MG63 (cell line): Measurements from ENCODE around the gene CRIP3. TPM values are rescaled to one million over a fixed set of nuclear protein-coding genes. Genes with fewer than 3 reads are reported as not detected.
A peak's percentile ranks its signal among the peaks of the same experiment; 100 is the strongest.
"Not testable (repeated sequence)": the region's sequence is repeated elsewhere in the genome, so short reads cannot be mapped to it uniquely, and the experiment has no call there.

Experiments
- DNase-seq: peaks from one replicate; pipeline ENCODE4 v3.0.0-alpha.2; 2020
- H3K27me3 ChIP-seq: fragments of 250-450 bp; sonication (Bioruptor Pico); 2 replicates; pipeline ENCODE4 v1.5.1; 2020; ENCODE audit warnings: mild to moderate bottlenecking, moderate library complexity
- H3K36me3 ChIP-seq: fragments of 250-450 bp; sonication (Bioruptor Pico); 2 replicates; pipeline ENCODE4 v1.5.1; 2020; ENCODE audit warnings: mild to moderate bottlenecking, moderate library complexity
- H3K4me3 ChIP-seq: fragments of 250-450 bp; sonication (Bioruptor Pico); 2 replicates; pipeline ENCODE4 v1.5.1; 2020; ENCODE audit warnings: mild to moderate bottlenecking, moderate library complexity
- H3K9me3 ChIP-seq: fragments of 250-450 bp; sonication (Bioruptor Pico); 2 replicates; pipeline ENCODE4 v1.5.1; 2020; ENCODE audit warnings: mild to moderate bottlenecking, moderate library complexity
- total RNA-seq: library from RNA; depleted of rRNA; stranded (reverse); fragments of >200 nt; shearing (Covaris generic); gene quantifications from 2 replicates; pipeline ENCODE4 v1.2.3, GENCODE V29; 2014; ENCODE audit warnings: low replicate concordance

CRIP3 gene
- total RNA-seq, 1 experiment from 2014 or later: not detected

DNA sequence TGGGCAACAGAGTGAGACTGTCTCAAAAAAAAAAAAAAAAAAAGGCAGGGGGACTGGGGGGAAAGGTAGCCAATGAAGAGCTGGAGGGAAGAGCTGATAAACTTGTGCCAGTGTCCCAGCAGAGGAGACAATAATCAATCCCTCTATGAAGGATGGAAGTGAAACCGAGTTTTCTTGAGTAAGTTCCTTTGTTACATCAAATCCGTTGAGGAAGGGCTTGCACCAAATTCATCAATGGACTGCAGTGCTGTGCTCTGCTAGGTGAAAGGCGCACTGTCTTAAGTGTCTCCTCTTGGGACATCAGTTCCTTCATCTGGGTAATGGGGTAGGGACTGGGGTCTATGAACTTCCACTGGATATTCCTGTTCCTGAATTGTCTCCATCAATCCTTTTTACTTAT is 3.0 kb upstream of the CRIP3 start:
- DNase-seq: no peak
- Histone ChIP-seq H3K9me3 (no peaks in the 10 kb centered on the region), H3K36me3 (no peaks in the 10 kb centered on the region), H3K4me3 (no peak overlapping the region), H3K27me3 (no peaks in the 10 kb centered on the region)

DNA sequence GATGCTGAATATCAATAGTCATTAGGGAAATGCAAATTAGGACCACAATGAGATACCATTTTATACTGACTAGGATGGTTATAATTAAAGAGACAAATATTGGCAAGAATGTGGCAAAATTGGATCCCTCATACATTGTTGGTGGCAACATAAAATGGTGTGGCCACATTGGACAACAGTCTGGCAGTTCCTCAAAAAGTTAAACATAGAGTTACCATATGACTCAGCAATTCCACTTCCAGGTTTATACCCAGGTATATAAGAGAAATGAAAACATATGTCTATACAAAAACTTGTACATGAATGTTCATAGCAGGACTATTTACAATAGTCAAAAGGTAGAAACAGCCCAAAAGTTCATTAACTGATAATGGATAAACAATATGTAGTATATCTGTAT is 2.0 kb upstream of the CRIP3 start:
- DNase-seq: no peak
- no peak overlapping the region for H3K4me3 ChIP-seq
- no peaks in the 10 kb centered on the region for H3K27me3 ChIP-seq
- H3K9me3 ChIP-seq: no peaks in the 10 kb centered on the region
- no peaks in the 10 kb centered on the region for H3K36me3 ChIP-seq

DNA sequence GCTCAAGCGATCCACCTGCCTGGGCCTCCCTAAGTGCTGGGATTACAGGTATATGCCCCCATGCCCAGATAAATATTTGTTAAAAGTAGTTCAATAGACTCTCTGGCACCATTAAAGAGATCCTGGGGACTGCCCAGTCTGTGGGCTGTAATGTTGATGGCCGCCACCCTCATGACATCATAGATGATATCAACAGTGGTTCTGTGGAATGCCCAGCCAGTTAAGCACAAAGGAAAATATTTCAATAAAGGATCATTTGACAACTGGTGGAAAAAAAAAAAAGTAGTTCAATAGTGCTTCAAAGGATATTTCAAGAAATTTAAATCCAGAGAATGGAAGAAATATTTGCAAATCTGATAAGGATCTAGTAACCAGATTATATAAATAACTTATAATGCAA is 1.5 kb upstream of the CRIP3 start:
- DNase-seq: no peak
- Histone ChIP-seq H3K9me3 (no peaks in the 10 kb centered on the region), H3K36me3 (no peaks in the 10 kb centered on the region), H3K4me3 (no peak overlapping the region), H3K27me3 (no peaks in the 10 kb centered on the region)

DNA sequence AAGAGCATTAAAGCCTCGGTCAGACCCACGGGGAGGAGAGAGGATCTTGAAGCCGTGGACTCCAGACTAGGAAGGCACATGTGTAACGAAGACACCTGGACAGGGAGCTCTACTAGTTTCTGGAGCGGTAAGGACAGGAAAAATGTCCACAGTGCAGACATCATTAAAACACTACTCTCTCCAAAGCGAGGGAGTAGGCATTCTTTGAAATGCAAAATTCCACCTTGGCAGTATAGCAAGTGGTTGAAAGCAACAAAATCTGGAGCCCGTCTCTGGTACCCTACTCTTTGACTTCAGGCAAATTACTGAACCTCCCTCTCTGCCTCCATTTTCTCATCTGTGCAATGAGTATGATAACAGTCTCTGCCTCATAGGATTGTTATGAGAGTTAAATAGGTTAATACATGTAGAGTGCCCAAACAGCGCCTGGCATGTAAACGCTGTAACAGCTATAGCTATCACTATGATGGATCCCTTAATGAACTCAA is 408 bp upstream of the CRIP3 start:
- H3K4me3 ChIP-seq: no peak overlapping the region

DNA sequence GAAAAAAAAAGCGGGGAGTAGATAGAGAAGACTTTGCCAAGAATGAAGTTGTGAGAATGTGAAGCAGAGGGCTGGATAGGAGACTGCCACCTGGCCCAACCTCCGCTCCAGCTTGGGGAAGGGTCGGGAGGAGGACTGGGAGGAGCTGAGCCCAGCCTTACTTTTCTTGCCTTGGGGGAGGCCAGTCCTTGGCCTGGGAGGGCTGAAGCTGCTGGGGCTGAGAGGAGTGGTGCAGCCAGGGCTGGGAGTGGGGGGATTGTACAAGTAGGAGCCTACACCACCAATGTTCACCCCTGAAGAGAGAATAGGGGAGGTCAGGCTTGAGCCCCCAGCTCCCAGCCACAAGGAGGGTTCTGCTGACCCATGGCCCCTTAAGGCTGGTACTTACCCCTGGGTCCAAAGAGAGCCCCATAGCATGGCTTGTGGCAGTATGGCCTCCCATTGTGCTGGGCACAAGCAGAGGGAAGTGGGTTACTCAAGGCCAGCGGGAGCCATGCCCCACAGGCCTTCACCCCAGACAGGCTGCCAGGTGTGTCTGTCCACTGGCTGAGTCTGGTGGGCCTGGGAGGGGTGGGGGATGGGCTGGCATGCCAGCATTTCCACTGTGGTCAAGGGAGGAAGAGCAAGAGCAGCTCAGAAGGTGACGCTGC is 1.1 kb downstream of the CRIP3 start:
- Histone ChIP-seq H3K36me3 (no peaks in the 10 kb centered on the region), H3K4me3 (no peak overlapping the region), H3K9me3 (no peaks in the 10 kb centered on the region), H3K27me3 (no peaks in the 10 kb centered on the region)
- no peak for DNase-seq

More for the DNA sequence above, 408 bp upstream of the CRIP3 start:
- no peaks in the 10 kb centered on the region for H3K27me3 ChIP-seq
- no peaks in the 10 kb centered on the region for H3K36me3 ChIP-seq
- no peak for DNase-seq
- no peaks in the 10 kb centered on the region for H3K9me3 ChIP-seq

DNA sequence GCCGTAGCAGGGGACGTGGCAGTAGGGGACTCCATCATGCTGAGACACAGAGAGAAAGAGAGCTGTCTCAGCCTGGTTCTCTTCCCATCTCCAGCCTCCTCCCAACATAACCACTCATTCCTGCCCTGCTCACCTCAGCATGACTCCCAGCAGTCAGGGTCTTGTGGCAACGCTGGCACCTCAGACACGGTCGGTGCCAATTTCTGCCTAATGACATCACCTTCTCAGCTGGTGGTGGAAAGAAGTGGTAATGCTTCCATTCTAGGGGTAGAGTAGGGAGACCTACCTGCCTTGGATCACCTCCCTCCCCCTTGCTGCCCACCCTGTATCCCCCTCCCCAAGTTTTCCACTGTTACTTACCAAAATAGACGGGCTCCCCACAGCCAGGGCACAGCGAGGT is 2.5 kb downstream of the CRIP3 start:
- no peaks in the 10 kb centered on the region for H3K9me3 ChIP-seq
- no peak overlapping the region for H3K4me3 ChIP-seq
- H3K36me3 ChIP-seq: no peaks in the 10 kb centered on the region
- H3K27me3 ChIP-seq: no peaks in the 10 kb centered on the region
- peak; percentile 7 for DNase-seq

DNA sequence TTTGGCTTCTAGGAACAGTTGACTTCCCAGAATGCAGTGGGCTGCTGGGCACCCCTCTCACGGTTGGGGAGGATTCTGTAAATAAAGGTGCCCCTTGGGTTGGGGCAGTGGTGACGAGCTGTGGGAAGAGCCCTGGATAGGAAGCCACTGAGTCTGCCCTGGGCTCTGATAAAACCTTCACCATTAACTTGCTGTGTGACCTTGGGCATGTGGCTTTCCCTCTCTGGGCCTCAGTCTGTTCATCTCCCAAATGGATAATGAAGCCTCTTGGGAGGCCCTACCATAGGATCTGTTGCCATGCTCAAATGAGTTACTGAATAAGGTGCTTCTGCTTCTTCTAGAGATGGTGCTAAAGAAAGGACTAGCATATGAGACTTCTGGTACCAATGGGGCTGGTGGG is 3.7 kb downstream of the CRIP3 start:
- DNase-seq: no peak
- Histone ChIP-seq H3K27me3 (no peaks in the 10 kb centered on the region), H3K9me3 (no peaks in the 10 kb centered on the region), H3K36me3 (no peaks in the 10 kb centered on the region), H3K4me3 (no peak overlapping the region)

DNA sequence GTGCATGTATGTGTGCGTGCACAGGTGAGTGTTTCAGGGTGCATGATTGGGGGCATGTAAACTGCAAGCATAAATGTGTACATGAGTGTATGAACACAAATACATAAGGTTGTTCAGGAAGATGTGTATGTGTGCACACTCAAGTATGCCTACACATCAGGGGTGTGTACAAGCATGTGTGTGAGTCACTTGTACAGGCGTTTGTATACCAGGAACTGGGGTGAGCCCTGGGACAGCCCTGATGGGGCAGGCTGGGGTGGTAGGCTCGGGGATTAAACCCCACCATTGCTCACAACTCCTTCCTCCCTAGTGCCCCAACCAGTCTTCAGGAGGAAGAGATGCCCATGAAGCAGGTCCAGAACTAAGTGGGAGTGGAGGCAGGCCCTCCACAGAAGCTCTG is 4.3 kb downstream of the CRIP3 start:
- no peak for DNase-seq
- no peaks in the 10 kb centered on the region for H3K9me3 ChIP-seq
- H3K36me3 ChIP-seq: no peaks in the 10 kb centered on the region
- no peaks in the 10 kb centered on the region for H3K27me3 ChIP-seq
- H3K4me3 ChIP-seq: no peak overlapping the region

DNA sequence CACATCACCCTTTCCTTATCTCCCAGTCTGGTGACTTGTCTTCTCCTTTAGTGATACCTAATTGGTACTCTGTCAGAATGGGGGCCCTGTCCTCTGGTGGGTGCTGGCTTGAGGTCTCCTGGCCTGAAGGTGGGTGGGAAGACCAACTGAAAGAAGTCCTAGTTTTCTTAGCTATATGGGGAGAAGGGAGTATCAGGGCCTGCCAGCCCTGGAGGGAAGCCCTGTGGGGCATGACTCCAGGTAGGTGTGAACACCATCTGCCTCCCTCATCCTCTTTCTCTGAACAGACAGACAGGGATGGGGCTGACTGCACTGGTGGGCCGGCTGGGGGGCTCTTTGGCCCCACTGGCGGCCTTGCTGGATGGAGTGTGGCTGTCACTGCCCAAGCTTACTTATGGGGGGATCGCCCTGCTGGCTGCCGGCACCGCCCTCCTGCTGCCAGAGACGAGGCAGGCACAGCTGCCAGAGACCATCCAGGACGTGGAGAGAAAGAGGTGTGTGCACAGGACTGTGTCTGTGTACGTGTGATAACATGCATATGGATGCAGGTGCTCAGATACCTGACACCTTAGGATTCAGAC is 4.8 kb downstream of the CRIP3 start:
- H3K36me3 ChIP-seq: no peaks in the 10 kb centered on the region
- no peak overlapping the region for H3K4me3 ChIP-seq
- no peaks in the 10 kb centered on the region for H3K27me3 ChIP-seq
- no peaks in the 10 kb centered on the region for H3K9me3 ChIP-seq
- no peak for DNase-seq

DNA sequence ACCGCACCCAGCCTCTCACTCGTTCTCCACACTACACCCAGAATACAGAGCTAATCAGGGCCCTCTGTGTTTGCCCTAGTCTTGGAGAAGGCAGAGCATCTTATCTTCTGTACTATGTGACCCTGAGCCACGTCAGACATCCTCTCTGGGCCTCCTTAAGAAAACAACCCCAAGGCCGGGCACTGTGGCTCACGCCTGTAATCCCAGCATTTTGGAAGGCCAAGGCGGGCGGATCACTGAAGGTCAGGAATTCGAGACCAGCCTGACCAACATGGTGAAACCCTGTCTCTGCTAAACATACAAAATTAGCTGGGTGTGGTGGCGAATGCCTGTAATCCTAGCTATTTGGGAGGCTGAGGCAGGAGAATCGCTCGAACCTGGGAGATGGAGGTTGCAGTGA is 5.6 kb downstream of the CRIP3 start:
- not testable (repeated sequence) for H3K27me3 ChIP-seq, H3K9me3 ChIP-seq, DNase-seq, H3K4me3 ChIP-seq, H3K36me3 ChIP-seq

DNA sequence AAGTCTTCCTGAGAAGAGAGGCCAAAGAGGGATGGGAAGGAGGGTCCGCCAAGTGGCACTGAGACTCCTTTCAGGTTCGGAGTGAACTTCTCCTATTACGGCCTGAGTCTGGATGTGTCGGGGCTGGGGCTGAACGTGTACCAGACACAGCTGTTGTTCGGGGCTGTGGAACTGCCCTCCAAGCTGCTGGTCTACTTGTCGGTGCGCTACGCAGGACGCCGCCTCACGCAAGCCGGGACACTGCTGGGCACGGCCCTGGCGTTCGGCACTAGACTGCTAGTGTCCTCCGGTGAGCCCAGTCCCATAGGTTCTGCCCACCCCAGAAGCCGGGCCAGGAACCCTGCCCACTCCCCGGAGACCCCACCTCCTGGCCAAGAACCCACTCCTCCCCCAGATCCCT is 6.5 kb downstream of the CRIP3 start:
- no peaks in the 10 kb centered on the region for H3K36me3 ChIP-seq
- no peak for DNase-seq
- no peaks in the 10 kb centered on the region for H3K9me3 ChIP-seq
- H3K4me3 ChIP-seq: no peak overlapping the region
- H3K27me3 ChIP-seq: no peaks in the 10 kb centered on the region

DNA sequence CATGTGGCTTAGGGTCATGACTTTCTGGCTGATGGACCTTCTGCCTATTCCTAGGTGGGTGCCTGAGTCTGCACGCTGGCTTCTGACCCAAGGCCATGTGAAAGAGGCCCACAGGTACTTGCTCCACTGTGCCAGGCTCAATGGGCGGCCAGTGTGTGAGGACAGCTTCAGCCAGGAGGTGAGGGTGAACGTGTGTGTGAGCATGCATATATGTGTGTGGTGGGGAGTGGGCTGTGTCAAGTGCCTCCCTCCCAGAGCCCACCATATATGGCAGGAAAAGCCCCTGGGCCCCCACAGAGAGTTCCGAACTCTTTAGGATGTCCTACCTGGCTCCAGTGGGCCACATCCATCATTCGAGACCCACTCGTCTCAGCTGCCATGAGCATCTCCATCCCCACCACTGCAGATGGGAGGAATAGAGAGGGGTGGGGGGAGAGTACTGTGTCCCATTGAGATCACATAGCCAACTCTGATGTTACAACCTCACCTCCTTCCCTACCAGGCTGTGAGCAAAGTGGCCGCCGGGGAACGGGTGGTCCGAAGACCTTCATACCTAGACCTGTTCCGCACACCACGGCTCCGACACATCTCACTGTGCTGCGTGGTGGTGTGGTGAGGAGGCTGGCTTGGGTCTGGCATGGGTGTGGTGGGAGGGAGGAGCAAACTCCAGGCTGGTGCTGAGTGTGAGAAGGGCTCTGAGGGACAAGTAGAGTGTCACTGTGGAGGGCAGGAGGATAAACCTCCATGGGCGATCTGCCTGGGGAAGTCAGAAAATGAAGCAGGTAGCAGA is 7.3 kb downstream of the CRIP3 start:
- no peaks in the 10 kb centered on the region for H3K36me3 ChIP-seq
- H3K4me3 ChIP-seq: no peak overlapping the region
- no peaks in the 10 kb centered on the region for H3K27me3 ChIP-seq
- H3K9me3 ChIP-seq: no peaks in the 10 kb centered on the region
- no peak for DNase-seq

DNA sequence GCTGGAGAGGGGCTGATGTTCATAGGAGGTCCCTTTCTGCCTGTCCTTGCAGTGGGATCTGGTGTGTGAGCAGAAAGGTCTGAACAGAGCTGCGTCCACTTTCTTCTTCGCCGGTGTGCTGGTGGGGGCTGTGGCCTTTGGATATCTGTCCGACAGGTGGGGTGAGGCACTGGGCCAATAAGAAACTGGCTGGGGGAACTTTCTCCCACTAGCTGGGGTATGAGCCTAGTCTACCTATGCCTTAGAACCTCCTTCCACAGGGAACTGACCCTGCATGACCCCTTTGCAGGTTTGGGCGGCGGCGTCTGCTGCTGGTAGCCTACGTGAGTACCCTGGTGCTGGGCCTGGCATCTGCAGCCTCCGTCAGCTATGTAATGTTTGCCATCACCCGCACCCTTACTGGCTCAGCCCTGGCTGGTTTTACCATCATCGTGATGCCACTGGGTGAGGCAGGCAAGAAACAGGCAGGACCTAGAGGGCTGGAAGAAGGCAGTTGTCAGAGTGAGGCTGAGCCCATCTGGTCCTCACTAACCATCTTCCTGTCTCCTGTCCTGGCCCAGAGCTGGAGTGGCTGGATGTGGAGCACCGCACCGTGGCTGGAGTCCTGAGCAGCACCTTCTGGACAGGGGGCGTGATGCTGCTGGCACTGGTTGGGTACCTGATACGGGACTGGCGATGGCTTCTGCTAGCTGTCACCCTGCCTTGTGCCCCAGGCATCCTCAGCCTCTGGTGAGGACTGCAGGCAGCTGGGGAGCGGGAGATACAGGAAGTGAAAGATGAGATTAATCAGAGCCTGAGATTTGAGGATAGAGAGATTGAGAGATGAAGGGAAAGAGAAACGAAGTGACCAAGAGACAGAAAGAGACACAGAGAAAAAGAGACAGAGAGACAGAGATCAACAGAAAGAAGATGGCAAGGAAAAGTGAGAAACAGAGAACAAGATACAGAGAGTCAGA is 9.0 kb downstream of the CRIP3 start:
- no peak for DNase-seq
- Histone ChIP-seq H3K36me3 (no peaks in the 10 kb centered on the region), H3K4me3 (no peak overlapping the region), H3K9me3 (no peaks in the 10 kb centered on the region), H3K27me3 (no peaks in the 10 kb centered on the region)

DNA sequence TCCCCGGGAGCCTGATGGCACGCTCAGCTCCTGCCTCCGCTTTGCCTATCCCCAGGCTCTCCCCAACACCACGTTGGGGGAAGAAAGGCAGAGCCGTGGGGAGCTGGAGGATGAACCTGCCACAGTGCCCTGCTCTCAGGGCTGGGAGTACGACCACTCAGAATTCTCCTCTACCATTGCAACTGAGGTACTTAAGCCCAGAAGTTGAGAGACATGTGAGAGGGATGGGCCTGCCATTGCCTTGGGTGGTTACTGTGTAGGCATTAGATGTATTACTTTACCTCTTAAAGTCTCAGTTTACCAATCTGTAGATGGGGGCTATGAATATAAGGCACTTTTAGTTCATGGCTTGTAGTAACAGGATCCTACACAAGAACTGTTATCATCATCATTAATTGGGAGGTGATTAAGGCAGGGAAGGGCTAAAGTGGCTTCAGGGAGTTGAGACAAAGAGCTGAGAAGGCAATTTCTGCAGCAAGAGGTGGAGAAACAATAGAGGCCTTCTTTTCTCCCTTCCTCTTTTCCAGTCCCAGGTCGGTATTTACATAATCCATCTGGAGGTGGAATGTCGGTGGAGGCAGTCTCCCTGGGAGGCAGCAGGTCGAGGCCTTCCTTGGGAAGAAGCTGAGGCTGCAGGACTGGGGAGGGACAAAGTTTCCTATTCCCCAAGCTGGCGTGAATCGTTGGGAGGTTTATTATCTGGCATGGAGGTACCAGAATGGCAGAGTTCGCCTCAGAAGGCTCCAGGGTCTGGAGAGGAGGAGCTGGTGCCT is 9.9 kb downstream of the CRIP3 start:
- no peaks in the 10 kb centered on the region for H3K36me3 ChIP-seq
- DNase-seq: no peak
- H3K27me3 ChIP-seq: no peaks in the 10 kb centered on the region
- no peaks in the 10 kb centered on the region for H3K9me3 ChIP-seq
- no peak overlapping the region for H3K4me3 ChIP-seq

DNA sequence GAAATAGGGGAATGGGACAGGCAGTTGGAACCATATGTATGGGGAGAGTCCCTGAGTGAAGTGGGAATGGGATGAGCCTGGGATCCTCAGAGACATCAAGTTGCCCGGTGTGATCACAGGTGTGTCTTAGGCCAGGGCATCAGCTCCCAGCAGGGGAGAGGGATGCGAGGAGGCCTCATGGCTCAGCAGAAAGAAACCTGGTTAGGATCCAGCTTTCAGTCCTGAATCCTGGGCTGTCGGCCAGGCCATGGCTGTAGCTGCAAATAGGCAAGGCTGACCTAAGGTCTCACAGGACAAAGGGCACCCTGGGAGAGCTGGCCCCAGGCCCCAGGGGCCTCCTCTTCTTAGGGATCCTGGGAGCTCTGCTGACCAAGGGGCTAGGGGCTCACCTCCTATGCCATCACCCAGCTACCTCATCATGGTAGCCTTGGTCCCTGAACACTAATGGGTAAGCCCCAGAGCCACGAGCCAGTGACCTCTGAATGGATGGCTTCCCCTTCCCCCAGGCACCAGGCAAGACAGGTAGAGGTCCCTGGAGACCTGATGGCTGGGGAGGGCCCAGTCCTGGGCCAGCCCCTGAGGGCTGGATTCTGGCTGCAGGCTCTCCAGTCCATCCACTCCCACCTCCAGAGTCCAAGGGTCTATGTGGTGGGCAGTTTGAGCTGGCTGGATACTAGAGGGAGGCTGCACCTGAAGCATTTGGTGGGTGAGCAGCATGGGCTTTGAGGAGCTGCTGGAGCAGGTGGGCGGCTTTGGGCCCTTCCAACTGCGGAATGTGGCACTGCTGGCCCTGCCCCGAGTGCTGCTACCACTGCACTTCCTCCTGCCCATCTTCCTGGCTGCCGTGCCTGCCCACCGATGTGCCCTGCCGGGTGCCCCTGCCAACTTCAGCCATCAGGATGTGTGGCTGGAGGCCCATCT is 10.7 kb downstream of the CRIP3 start, which contains the start of gene SLC22A7:
SLC22A7 (plus strand) TSS at position 617 of the 921 bp plus-strand sequence; CDS start at position 716, 99 bp downstream.
- H3K9me3 ChIP-seq: no peaks in the 10 kb centered on the region
- no peaks in the 10 kb centered on the region for H3K27me3 ChIP-seq
- no peak within 1 kb of the TSS for H3K4me3 ChIP-seq
- no peaks in the 10 kb centered on the region for H3K36me3 ChIP-seq
- peak; percentile 52 for DNase-seq
